Parathyroid adenoma (tissue), 2 donors: ENCODE data around the gene CDH4.

Source experiments
- H2AFZ ChIP-seq: fragments of 300-600 bp; sonication (generic); one replicate; pipeline ENCODE4 v1.7.0; 2017; ENCODE audit warnings: antibody characterized with exemption, mild to moderate bottlenecking
- H3K27ac ChIP-seq: fragments of 300-600 bp; sonication (generic); one replicate; pipeline ENCODE4 v1.7.0; 2017
- H3K27me3 ChIP-seq: fragments of 300-600 bp; sonication (generic); one replicate; pipeline ENCODE4 v1.7.0; 2017; ENCODE audit warnings: low read length; ENCODE audit not compliant: control insufficient read depth, insufficient read depth
- H3K36me3 ChIP-seq: fragments of 300-600 bp; sonication (generic); one replicate; pipeline ENCODE4 v1.7.0; 2017; ENCODE audit warnings: low read length; ENCODE audit not compliant: control insufficient read depth, insufficient read depth
- H3K4me1 ChIP-seq: fragments of 300-600 bp; sonication (generic); one replicate; pipeline ENCODE4 v1.7.0; 2017; ENCODE audit warnings: control low read depth
- H3K4me2 ChIP-seq: fragments of 300-600 bp; sonication (generic); one replicate; pipeline ENCODE4 v1.7.0; 2017; ENCODE audit warnings: low read length
- H3K4me3 ChIP-seq: fragments of 300-600 bp; sonication (generic); one replicate; pipeline ENCODE4 v1.7.0; 2017; ENCODE audit warnings: low read depth, low read length
- H3K79me2 ChIP-seq: fragments of 300-600 bp; sonication (generic); one replicate; pipeline ENCODE4 v1.7.0; 2017; ENCODE audit warnings: control low read depth
- H3K9ac ChIP-seq: fragments of 300-600 bp; sonication (generic); one replicate; pipeline ENCODE4 v1.7.0; 2017; ENCODE audit warnings: mild to moderate bottlenecking
- H3K9me3 ChIP-seq: fragments of 300-600 bp; sonication (generic); one replicate; pipeline ENCODE4 v1.7.0; 2017; ENCODE audit warnings: low read length; ENCODE audit not compliant: control insufficient read depth
- CTCF ChIP-seq: fragments of 300-600 bp; sonication (generic); IDR thresholded peaks from one replicate; pipeline ENCODE4 v1.7.0; 2017; ENCODE audit warnings: antibody characterized with exemption, mild to moderate bottlenecking
- donor health status: primary hyperparathyroidism.

The CDH4 gene

GRCh38 chr20:61869750-61870507 lies 617.9 kb downstream of the CDH4 start:
- no peaks in the 10 kb centered on the region for H3K9me3 ChIP-seq
- no peaks in the 10 kb centered on the region for H3K4me1 ChIP-seq
- H3K27me3 ChIP-seq: no peaks in the 10 kb centered on the region
- H2AFZ ChIP-seq: no peak overlapping the region
- no peak overlapping the region for H3K4me3 ChIP-seq
- no peak for TF ChIP-seq CTCF
- H3K4me2 ChIP-seq: no peak overlapping the region
- no peaks in the 10 kb centered on the region for H3K79me2 ChIP-seq
- no peak overlapping the region for H3K9ac ChIP-seq
- H3K36me3 ChIP-seq: no peaks in the 10 kb centered on the region
- no peak overlapping the region for H3K27ac ChIP-seq

- no peaks in the 10 kb centered on the region for H3K27me3 ChIP-seq
- H3K4me3 ChIP-seq: no peak overlapping the region
- TF ChIP-seq CTCF: no peak
- H3K36me3 ChIP-seq: no peaks in the 10 kb centered on the region
- H3K4me1 ChIP-seq: no peaks in the 10 kb centered on the region
- no peak overlapping the region for H3K4me2 ChIP-seq
- H3K79me2 ChIP-seq: no peaks in the 10 kb centered on the region
- H3K27ac ChIP-seq: no peak overlapping the region
- H3K9ac ChIP-seq: no peak overlapping the region
- no peak overlapping the region for H2AFZ ChIP-seq
- H3K9me3 ChIP-seq: no peaks in the 10 kb centered on the region
Observed at GRCh38 chr20:61871160-61871559, 619.1 kb downstream of the CDH4 start.

GRCh38 chr20:61871913-61872312 lies 619.9 kb downstream of the CDH4 start:
- no peaks in the 10 kb centered on the region for H3K4me1 ChIP-seq

GRCh38 chr20:61872371-61872900 lies 620.4 kb downstream of the CDH4 start:
- Histone ChIP-seq H3K4me2 (no peak overlapping the region), H3K36me3 (no peaks in the 10 kb centered on the region), H3K4me1 (no peaks in the 10 kb centered on the region), H2AFZ (no peak overlapping the region), H3K27me3 (no peaks in the 10 kb centered on the region), H3K27ac (no peak overlapping the region), H3K4me3 (no peak overlapping the region), H3K79me2 (no peaks in the 10 kb centered on the region), H3K9me3 (no peaks in the 10 kb centered on the region), H3K9ac (no peak overlapping the region)
- TF ChIP-seq CTCF: no peak

More at GRCh38 chr20:61871913-61872312, 619.9 kb downstream of the CDH4 start:
- H3K4me2 ChIP-seq: no peak overlapping the region
- no peak overlapping the region for H2AFZ ChIP-seq
- no peaks in the 10 kb centered on the region for H3K27me3 ChIP-seq
- no peak overlapping the region for H3K27ac ChIP-seq
- H3K9ac ChIP-seq: no peak overlapping the region
- no peaks in the 10 kb centered on the region for H3K79me2 ChIP-seq
- TF ChIP-seq CTCF: no peak
- H3K9me3 ChIP-seq: no peaks in the 10 kb centered on the region
- no peak overlapping the region for H3K4me3 ChIP-seq
- no peaks in the 10 kb centered on the region for H3K36me3 ChIP-seq
